NCI-H1048 (cell line): ENCODE data around the gene SPOCK3.
"Not testable (repeated sequence)": the region's sequence is repeated elsewhere in the genome, so short reads cannot be mapped to it uniquely, and the experiment has no call there.

Source experiments
- DNase-seq: peaks from one replicate; lab custom pipeline; 2025; lab: John Stamatoyannopoulos, UW

The SPOCK3 gene

DNA sequence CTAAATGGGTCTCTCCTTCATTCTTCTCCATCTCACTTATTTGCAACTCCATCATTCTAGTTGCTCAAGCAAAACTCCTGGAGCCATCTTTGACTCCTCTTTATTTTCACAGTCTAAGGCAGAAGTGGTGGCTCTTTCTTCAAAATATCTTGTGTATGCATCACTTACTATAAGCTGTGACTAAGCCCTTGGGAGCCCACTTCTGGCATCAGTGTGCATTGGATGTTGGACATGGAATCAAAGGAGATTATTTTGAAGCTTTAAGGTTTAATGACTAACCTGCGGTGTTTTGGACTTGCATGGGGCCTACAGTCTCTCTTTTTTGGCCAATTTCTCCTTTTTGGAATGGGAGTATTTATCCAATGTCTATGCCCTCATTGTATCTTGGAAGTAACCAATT is 276.8 kb downstream of the SPOCK3 start:
- DNase-seq: no peak

DNA sequence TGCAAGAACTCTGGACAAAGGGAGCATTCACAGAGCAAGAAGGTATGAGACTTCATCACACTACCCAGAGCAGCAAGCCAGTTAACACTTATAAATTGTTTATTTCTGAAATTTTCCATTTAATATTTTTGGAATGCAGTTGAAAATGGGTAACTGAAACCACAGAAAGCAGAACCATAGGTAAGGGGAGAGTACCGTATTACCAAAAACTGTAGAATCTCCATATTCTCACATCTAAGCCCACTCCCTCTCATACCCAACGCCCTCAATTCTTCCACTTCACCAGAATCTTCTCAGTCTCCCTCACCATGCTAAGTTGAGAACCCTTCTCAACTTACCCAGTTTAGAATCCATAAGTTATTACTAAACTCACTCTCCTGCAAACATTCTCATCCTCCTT is 277.8 kb downstream of the SPOCK3 start:
- no peak for DNase-seq

DNA sequence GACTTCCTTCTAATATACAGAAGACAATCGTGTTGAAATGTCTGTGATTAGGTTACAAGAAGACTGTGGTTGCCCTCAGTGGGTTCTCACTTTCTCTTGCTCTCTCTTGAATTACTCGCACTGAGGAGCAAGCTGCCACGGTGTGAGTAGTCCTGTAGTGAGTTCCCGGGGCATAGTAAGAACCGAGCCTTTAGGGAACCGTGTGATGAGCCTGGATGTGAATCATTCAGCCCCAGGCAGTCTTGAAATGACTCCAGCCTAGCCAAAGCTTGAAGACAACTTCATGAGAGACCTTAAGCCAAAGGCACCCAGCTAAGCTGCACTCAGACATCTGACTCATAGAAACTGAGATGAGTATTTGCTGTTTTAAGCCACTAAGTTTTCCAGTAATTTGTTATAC is 292.7 kb downstream of the SPOCK3 start:
- no peak for DNase-seq

DNA sequence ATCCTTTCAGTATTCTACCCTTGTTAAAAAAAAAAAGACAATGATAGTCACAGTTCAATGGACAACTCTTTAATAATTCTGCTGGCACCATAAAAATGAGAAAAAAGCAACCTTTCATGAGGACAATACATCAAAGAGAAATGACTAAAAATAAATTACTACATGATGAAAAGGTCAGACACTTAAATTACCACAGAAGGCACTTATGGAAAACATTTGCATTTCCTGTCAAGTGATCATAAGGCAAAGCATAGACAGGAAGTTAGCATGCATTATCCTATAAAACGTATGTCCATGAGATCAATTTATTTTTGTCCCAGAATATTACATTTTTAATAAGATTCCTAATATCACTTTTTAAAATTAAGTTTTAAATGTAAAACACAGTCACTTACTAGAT is 303.8 kb downstream of the SPOCK3 start:
- no peak for DNase-seq

DNA sequence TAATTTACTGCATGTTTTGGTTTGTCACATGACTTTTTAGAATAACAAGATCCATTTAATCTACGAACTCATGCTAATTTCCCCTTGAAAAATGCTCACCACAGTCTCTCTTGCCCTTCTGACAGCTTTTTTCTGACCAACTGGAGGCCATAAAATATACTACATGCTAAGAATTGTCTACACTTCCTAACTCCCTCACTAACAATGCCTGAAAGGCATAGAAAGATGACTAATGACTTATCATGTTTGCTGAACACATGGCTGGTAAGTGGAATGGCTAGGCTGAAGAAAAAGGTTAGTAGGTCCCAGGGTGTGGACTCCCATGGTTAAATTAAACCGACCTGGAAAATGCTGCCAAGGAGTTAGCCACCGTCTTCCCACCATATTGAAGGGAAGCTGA is 309.9 kb downstream of the SPOCK3 start:
- DNase-seq: no peak

DNA sequence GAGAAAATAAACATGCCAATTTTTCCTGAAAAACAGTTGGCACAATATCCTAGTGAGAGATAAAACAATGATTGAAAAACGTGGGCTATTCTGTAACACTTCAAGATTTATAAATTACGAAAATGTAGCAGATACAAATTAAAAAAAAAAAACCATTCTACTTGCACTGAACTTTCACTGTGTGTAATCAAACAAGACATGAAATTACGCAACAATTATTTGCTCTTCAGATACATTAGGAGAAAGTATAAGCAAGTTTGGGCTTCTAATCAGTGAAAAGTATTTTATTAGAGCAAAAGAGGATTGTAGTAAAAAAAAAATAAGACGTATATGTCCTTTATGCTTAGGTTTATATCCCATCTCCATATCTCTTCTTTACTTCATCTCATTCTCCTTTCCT is 320.4 kb downstream of the SPOCK3 start:
- no peak for DNase-seq

DNA sequence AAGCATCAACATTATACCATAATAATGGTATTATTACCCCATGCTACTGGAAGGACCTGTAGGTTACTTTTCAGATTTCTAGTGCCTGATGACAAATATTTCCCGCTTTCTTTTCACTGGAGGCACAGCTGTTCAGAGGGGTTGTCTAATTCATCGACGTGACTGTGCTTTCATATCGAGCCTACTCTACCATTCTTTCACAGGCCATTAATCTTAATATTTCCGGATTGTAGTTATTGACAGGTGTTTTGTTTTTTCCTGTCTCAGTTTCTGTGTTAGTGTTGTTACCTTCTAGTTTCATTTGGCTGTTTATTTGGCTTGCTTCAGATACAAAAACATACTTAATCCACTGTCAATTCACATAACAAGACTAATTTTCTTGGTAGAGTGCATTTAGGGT is 330.9 kb downstream of the SPOCK3 start:
- no peak for DNase-seq

DNA sequence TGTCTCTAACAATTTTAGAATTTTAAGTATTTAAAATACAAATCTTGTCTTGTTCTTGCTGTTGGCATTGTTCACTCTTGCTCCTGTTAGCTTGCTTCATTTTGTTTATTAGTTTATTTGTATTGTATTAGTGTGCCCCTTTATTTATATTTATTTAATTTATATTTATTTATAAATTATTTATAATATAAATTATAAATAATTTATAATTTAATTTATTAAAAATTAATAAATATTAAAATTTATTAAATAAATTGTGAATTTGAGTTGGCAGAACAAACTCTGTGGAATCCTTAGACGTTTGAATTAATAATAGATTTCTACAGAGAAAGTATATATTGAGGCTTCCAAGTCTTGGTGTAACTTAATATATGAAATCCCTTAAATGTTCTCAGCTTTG is 331.4 kb downstream of the SPOCK3 start:
- DNase-seq: no peak

DNA sequence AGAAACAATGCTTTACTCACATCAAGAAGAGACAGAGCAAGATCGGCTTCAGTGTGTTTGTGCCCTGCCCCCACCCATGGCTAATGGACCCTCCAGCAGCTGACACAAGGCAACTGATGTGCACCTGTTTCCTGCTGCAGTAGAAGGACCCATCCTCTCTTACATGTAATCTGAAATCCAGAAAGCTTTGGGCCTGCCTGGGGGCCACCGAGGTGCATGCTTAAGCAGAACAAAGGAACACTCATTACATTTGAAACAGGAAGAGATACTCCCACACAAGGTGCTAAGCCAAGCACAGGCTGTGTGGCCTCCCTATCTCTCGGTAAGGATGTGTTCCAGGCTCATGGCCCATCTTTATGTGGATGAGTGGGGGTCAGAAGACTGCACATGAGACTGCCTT is 338.0 kb downstream of the SPOCK3 start:
- no peak for DNase-seq

DNA sequence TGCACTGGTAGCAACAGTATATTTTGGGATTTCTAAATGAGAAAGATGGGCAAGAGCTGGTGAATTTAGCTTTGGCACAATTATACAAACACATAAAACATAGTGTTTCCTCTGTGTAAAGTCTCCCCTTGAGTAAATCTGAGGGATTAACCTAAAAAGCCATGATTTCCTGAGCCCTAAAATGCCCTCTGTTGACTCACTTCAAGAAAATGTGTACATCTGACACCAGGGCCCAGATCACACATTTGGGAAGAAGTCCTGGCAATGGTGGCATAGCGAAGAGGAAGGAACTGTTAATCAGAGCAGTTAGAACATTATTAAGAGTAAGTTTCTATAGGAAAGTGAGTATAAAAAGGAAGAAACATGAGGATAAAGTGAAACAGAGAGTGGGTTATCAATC is 338.5 kb downstream of the SPOCK3 start:
- DNase-seq: no peak

DNA sequence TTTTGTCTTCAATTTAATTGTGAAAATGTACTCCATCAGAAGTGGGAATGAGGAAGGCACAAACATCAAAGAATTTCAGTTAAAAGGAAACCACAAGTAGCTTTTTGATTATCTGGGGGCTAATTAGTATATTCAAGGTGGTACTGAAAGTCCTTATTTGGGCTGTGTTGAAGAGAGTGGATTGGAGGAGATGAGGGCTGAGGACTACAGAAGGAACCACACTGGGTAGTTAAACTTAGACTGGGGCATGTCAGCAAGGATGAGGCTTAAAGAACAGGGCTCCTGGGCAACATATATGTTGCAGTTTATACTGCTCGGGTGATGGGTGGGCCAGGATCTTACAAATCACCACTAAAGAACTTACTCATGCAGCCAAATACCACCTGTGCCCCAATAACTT is 346.8 kb downstream of the SPOCK3 start:
- no peak for DNase-seq

DNA sequence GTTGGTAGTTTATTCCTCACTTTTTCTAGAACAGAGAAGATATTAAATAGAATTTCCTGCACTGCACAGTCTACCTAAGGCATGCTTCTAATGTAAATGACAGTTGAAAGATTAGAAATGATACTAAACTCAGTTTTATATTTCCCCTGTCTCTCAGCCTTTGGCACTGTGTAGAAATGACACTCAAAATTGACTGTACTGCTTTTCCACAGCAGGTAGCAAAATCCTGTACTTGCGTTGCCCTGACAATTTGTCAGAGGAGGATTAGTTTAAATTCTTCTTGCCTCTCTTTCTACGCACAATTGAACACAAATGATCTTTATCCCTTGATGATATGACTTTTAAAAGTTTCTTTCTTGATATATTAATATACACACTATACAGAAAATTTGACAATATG is 347.6 kb downstream of the SPOCK3 start:
- DNase-seq: no peak

DNA sequence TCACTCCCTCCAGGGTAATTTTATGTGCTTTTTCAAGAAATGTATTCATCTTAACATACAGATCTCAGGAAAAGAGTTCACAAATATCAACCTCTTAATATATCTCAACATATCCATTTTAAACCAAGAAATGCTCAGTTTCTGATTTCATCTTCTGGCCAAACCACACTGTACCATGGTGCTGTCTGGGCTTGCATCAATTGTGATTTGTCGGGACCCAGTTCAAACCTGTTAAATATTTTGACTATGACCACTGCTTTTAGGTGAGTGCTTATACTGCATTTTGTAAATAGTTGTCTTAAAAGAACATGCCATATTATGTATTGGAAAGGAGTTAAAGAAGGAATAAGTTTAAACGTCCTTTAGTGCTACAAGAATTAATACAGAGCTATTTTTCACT is 352.1 kb downstream of the SPOCK3 start:
- DNase-seq: no peak

DNA sequence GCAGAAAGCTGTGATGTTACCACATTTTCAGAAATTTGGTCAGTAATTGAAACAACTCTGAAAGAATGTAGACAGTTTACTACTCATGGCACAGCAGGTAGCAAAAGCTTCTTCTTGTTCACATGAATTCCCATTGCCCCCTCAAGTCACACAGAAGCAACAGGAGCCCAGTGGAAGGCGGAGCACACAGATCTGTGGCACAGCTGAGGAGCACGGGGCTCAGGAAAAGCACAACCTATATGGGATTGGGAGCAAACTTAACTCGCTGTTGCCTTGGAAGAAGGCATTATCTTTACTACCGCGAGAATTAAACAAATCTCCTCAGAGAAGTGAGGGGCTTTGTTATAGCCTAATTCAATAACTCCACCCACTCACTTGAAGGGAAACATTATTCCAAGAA is 358.5 kb downstream of the SPOCK3 start:
- no peak for DNase-seq

DNA sequence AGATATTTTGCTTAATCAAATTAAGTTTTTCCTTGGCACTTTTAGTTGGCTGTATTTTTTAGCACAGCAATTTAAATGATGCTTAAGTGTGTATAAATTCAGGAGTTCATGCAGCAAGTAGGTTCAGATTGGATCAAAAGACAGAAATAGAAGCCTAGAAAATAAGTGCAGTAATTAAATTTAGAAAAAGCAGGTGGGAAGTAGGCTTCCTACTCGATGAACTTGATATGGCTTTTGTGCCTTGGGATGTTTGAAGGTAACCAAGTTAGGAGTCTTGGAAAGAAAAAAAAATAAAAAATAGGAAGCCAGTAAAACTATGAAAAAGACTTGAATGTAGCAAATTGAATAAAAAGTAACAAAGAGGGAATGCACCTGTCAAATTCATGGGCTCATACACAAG is 372.3 kb downstream of the SPOCK3 start:
- no peak for DNase-seq

DNA sequence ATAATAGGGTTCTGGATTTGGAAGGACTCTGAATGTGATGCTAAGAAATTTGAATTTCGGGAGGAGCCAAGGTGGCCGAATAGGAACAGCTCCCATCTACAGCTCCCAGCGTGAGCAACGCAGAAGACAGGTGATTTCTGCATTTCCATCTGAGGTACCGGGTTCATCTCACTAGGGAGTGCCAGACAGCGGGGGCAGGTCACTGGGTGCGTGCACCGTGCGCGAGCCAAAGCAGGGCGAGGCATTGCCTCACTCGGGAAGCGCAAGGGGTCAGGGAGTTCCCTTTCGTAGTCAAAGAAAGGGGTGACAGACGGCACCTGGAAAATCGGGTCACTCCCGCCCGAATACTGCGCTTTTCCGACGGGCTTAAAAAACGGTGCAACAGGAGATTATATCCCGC is 383.9 kb downstream of the SPOCK3 start:
- DNase-seq: not testable (repeated sequence)

DNA sequence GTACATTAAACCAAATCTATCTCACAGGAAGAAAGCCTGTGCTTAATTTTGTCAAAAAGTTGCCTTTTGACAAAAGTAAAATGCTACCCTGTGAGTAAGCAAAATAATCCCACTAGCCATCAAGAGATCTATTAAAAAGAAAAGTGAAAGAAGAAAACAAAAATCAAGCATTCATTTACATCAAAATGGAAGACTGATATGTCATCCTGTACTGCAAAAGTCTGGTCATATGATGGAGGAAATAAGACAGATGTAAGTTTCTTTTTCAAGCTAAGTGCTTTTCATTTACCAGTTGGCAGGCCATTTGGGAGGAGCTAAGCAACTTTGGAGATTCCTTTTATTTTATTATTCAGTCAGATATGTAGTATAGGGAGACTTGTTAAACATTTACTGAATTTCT is 387.4 kb downstream of the SPOCK3 start:
- DNase-seq: no peak

DNA sequence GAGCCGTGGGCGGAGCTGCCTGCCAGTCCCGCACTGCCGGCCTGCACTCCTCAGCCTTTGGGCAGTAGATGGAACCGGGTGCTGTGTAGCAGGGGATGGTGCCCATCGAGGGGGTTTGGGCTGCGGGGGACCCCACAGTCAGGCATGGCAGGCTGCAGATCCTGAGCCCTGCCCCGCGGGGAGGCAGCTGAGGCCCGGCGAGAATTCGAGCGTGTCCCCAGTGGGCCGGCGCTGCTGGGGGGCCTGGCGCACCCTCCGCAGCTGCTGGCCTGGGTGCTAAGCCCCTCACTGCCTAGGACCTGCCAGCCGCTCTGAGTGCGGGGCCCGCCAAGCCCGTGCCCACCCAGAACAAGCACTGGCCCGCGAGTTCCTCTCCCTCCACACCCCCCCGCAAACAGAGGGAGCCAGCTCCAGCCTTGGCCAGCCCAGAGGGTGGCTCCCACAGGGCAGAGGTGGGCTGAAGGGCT is 391.5 kb downstream of the SPOCK3 start:
- no peak for DNase-seq

DNA sequence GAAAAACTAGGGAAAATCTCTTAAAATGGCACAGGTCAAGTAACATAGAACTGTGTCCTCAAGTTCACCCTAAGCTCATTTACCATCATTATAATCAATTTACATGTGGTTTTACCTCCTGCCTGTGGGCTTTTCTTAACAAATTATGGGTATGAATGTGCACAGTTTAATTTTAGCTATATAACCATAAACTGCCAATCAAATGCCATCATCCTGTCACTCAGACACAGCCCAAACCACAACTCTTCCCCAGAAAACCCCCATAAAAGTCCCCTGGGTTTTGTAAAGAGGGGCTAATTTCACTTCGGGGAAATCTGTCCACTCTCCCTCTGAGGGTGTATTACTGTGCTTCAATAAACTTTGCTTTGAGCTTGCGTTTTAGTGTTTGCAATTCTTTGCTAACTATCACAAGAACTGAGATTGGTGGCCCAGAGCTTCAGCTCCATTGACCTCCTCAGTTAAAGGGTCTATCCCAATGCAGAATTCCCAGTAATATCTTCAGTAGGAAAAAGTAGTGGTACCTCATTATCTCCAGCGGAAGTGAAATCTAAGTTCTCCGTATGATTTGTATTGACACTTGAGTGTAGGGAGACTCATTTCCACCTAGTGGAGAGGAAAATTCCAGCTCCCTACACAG is 394.6 kb downstream of the SPOCK3 start:
- no peak for DNase-seq

DNA sequence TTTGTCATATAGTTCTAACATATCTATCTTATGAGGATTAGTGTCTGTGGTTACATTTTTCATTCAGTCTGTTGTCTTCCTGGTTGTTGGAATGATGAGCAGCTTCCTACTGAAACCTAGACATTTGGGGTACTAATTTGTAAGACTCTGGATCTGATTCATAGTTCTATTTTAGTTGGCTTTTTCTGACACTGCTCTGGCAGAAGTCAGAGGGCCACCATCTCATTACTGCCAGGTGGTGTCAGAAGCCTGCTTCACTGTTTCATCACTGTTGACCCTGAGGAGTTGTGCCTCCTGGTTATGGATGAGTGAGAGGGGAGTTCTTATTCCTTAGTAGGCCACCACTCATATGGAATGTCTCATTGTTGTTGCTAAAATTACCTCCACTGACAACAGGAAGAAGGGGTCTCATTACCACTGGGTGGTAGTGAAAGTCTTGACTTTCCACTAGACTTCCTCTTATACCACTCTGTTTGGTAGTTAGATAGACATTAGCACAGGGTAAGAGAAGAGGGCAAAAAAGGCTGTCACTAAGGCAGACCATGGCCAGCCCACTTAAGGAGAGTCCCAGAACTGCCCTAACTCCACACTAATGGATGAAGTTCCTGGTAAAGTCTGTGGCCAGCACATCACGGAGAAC is 395.2 kb downstream of the SPOCK3 start:
- no peak for DNase-seq

DNA sequence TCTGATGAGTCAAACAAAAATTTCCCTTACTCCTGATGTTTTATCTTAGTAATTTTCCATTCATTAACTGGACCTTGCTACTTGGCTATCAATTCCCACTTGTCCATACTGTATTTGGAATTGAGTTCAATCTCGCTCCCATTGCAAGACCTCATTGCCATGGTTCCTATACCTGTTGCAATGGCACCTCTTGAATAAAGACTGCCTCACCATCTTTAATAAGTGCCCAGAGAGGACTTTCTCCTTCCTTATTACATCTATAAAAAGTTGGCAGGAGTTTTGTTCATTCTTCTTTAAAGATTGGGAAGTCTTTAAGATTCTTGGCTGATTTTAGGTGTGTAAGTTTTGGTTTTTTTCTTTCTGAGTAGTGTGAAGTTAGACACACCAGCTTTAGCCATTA is 397.4 kb downstream of the SPOCK3 start:
- DNase-seq: no peak

DNA sequence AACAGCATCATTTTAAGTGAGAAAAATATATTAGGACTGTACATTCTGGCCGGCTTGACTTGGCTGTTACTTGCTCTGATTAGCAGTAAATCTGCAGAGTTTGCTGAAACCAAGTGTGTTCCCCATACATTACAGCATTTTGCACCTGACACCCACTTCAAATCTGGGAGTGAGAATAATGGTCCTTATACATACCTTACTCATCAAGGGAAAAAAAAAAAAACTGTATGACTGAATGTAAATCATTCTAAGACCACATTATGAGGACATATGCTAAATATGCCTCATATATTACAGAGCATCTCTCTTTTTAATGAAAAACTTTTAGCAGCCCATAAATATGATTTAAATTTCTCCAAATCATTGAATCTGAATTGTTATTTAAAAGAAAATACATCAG is 406.7 kb downstream of the SPOCK3 start:
- no peak for DNase-seq

DNA sequence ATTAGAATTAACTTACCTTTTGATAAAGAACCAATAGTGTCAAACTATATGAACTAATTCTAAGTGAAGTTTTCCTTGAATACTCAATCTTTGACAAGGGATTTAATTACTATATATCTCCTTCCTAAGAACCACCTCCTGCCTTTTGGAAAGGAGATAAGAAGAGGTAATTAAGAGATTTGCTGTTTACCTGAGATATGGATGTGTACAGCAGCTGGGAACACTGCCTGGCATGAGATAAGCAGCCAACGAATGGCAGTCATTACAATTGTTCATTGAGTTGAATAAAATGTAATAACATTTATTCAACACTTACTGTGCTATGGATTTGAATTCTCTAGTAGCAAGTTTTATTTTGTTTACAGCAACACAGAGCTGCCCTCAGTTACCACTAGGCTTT is 407.1 kb downstream of the SPOCK3 start:
- no peak for DNase-seq

DNA sequence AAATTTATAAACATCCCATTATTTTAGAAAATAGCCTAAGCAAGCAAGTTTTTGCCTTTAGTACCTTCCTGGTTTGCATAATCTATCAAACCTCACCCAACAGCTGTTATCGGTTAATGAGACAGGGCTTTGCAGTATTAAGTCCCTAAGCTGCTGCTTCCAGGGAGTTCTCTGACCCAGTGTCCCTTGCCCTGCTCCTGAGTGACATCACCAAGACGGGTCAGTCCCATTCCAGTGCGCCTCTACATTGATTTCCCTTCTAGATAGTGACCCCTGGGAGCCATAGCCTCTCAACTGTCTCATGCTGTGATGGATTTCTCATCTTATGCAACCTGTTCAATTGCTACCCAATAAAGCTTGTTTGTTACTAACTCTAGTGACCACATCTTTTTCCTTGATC is 410.4 kb downstream of the SPOCK3 start:
- no peak for DNase-seq
